C1 segment of cervical spinal cord (tissue), 14 donors: ENCODE data around the gene ZNF619.

ENCODE experiments used
- DNase-seq, 14 donors: peaks; one replicate each; lab custom pipeline; 2025; lab: John Stamatoyannopoulos, UW

ZNF619 gene

GRCh38 chr3:40528426-40528825 is 51.5 kb downstream of the ZNF619 start:
- no peak for DNase-seq

- no peak for DNase-seq
Observed at GRCh38 chr3:40532252-40532651, 55.3 kb downstream of the ZNF619 start.

- no peak for DNase-seq
Observed at GRCh38 chr3:40534283-40534682, 57.4 kb downstream of the ZNF619 start.
